C4-2B (cell line): ENCODE data around the gene SCN9A.

ENCODE experiments used
- ZFX ChIP-seq: fragments of 450-650 bp; IDR thresholded peaks from 2 replicates; pipeline ENCODE4 v1.6.1; 2017
- TF ChIP-seq, protein P1 (sequence below): fragments of 450-650 bp; conservative IDR thresholded peaks from 2 replicates; pipeline ENCODE4 v1.5.1; 2017; ENCODE audit warnings: mild to moderate bottlenecking

DNA sequence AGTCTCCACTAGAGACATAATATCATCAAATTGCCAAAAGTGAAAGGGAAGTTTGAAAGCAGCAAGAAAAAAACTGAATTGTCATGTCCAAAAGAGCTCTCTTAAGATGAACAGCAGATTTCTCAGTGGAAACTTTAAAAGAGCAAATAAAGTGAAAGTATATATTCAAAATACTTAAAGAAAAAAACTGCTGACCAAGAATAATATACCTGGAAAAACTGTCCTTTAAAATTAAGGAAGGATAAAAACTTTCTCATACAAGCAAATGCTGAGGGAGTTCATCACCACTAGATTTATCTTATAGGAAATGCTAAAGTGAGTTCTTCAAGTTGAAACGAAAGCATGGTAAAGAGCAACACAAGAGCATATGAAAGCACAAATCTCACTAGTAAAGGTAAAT lies 164.7 kb downstream of the SCN9A start:
- TF ChIP-seq, protein P1, sequence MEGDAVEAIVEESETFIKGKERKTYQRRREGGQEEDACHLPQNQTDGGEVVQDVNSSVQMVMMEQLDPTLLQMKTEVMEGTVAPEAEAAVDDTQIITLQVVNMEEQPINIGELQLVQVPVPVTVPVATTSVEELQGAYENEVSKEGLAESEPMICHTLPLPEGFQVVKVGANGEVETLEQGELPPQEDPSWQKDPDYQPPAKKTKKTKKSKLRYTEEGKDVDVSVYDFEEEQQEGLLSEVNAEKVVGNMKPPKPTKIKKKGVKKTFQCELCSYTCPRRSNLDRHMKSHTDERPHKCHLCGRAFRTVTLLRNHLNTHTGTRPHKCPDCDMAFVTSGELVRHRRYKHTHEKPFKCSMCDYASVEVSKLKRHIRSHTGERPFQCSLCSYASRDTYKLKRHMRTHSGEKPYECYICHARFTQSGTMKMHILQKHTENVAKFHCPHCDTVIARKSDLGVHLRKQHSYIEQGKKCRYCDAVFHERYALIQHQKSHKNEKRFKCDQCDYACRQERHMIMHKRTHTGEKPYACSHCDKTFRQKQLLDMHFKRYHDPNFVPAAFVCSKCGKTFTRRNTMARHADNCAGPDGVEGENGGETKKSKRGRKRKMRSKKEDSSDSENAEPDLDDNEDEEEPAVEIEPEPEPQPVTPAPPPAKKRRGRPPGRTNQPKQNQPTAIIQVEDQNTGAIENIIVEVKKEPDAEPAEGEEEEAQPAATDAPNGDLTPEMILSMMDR = no peak
- no peak for TF ChIP-seq ZFX
